GM18870 (cell line): ENCODE results near the gene DPF1.

Experiments used
- ATAC-seq: cut with Tn5 transposase; IDR thresholded peaks from one replicate; pipeline ENCODE4 v1.9.1; 2021; ENCODE audit warnings: moderate library complexity; ENCODE audit not compliant: unreplicated experiment

DPF1 gene

DNA sequence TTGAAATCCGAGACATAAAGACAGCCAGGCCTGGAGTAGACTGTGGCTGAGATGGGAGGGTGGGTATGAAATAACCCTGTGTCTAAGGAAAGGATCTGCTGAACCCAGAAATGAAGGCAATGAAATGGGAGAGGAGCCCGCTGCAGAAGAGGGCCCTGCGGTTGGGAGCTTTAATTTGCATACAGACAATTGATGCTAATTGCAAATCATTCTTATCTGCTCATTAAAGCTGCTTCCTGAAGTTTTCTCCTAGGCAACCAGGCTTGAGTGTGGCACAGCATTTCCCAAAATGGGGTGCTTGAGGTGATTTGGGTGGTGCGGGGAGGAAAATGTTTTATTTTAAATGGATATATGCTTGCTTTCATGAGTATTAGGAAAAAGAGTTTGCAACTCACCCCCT lies 55.4 kb downstream of the DPF1 start:
- ATAC-seq, result no peak

DNA sequence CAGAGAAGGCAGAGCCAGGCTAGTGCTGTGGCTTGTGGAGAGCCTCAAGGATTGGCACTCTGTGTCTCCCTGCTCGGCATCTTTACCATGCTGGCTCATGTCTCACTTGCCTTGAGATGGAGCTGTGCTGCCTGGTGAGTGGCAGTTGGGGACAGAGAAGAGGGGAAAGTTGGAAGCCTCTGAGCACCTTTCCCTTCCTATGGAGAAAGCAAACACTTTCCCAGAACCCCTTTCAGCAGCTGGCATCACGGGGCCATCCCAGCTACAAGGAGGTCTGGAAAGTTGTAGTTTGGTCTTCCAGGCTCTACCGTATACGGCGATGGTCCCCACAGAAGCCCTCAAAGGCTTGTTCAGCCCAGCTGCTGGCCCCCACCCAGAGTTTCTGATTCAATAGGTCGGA lies 58.7 kb downstream of the DPF1 start:
- no peak for ATAC-seq

DNA sequence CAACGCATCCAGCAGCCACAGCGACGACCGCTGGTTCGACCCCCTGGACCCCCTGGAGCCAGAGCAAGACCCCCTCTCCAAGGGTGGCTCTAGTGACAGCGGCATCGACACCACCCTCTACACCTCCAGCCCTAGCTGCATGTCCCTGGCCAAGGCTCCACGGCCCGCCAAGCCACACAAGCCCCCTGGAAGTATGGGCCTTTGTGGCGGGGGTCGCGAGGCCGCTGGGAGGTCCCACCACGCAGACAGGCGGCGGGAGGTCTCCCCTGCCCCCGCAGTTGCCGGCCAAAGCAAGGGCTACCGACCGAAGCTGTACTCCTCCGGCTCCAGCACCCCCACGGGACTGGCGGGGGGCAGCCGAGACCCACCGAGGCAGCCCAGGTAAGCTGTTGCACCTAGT lies 59.5 kb downstream of the DPF1 start:
- no peak for ATAC-seq

DNA sequence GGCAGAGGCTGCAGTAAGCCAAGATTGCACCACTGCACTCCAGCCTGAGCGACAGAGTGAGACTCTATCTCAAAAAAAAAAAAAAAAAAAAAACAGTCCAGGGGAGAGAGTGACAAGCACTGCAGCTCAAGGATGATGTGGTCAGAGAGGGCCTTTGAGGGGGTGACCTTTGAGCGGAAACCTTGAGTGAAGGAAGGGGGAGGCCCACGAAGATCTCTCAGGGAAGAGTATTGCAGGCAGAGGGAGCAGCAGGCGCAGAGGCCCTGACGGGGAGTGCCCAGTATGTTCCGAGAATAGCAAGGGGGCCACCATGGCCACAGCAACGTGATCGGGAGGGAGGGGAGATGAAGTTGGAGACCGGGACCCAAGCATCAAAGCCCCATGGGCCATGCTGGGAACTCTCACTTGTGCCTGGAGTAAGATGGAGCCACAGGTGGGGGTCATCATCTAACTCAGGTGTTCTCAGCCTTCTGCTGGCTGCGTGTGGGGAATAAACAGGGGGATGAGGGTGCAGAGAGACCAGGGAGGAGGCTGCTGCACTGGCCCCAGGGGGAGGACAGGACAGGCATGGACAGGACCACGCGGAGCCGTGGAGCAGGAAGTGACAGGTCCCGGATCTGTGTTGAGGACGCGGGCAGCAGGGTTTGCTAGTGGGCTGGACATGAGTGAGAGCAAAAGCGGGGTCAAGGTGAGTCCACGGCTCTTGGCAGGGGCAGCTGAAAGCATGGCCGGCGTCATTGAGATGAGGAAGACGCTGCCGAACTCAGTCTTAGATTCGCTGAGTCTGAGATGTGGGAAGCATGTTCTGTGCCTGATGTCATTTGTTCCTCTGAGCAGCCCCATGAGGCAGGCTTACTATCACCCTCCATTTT lies 60.4 kb downstream of the DPF1 start:
- no peak for ATAC-seq

DNA sequence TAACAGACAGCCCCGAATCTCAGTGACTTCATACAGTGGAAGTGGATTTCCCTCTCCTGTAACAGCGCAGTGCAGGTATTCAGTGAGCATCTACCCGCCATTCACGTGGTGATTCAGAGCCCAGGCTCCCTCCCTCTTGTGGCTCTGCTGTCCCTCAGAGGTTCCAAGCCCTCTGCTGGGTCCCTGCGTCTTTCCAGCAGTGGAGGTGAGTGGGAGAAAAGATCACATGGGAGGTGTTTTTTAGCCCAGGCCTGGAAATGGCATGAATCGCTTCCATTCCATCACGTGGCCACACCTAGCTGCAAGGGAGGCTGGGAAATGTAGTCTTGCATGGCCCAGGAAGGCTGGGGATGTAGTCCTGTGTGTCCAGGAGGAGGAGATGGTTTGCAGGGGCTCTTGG lies 61.4 kb downstream of the DPF1 start:
- ATAC-seq, result no peak

DNA sequence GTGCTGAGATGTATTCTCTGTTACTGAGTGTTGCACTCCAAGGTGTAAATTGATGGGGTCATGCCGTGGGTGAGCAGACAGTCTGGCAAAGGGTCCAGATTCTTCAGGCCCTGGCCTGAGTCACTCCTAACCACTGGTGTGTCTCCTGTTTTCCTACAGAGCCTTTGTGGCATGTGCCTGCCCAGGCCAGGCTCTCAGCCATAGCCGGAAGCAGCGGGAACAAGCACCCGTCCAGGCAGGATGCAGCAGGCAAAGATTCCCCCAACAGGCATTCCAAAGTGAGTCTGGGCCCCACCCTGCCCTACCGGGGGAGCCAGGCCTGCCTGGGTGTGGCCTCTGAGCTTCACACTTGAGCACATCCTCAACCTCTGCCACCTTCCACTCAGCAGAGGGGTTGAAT lies 61.9 kb downstream of the DPF1 start:
- no peak for ATAC-seq
